ENCODE measurements around the gene ZSCAN29. TPM values are rescaled to one million over a fixed set of nuclear protein-coding genes. Genes with fewer than 3 reads are reported as not detected.

The ZSCAN29 gene
- 59.3 TPM for total RNA-seq

GRCh38 chr15:43370975-43371974, at the start of gene ZSCAN29, which contains the start of gene TUBGCP4:
ZSCAN29 (minus strand) TSS chr15:43371043; CDS start chr15:43369913, 1,130 bp downstream.
TUBGCP4 (plus strand) TSS chr15:43371101; CDS start chr15:43371355, 254 bp downstream.

GRCh38 chr15:43329960-43330779, 40.7 kb downstream of the ZSCAN29 start, which contains the start of gene LCMT2:
LCMT2 (minus strand) TSS chr15:43330573; CDS start chr15:43330489, 84 bp downstream.

Other genes with a start within 250 kb of the ZSCAN29 start
- 23.4 TPM for gene TMEM62, start 237.5 kb downstream of the ZSCAN29 start, total RNA-seq
- gene CCNDBP1, start 185.6 kb downstream of the ZSCAN29 start, total RNA-seq = 62.3 TPM
- 5.3 TPM for gene EPB42, start 150.0 kb downstream of the ZSCAN29 start, total RNA-seq
- gene TGM5, start 104.1 kb downstream of the ZSCAN29 start, total RNA-seq = 0.38 TPM
- not detected for gene TGM7, start 68.8 kb downstream of the ZSCAN29 start, total RNA-seq
- gene LCMT2, start 40.5 kb downstream of the ZSCAN29 start, total RNA-seq = 9.9 TPM
- 36.7 TPM for gene TUBGCP4, start 58 bp upstream of the ZSCAN29 start, total RNA-seq
- gene TP53BP1, start 122.1 kb upstream of the ZSCAN29 start, total RNA-seq = 127 TPM
- gene MAP1A, start 146.6 kb upstream of the ZSCAN29 start, total RNA-seq = 26.2 TPM
- gene PPIP5K1, start 219.2 kb upstream of the ZSCAN29 start, total RNA-seq = 46.3 TPM
- gene CKMT1B, start 223.0 kb upstream of the ZSCAN29 start, total RNA-seq = 6.7 TPM
- gene STRC, start 247.8 kb upstream of the ZSCAN29 start, total RNA-seq = 5.1 TPM

Data from camera-type eye (tissue), 1 donor.